NCI-H1436 (cell line): ENCODE data around the gene METTL8.
"Not testable (repeated sequence)": the region's sequence is repeated elsewhere in the genome, so short reads cannot be mapped to it uniquely, and the experiment has no call there.

Experiments used
- DNase-seq: peaks from one replicate; lab custom pipeline; 2025; lab: John Stamatoyannopoulos, UW

METTL8 gene

DNA sequence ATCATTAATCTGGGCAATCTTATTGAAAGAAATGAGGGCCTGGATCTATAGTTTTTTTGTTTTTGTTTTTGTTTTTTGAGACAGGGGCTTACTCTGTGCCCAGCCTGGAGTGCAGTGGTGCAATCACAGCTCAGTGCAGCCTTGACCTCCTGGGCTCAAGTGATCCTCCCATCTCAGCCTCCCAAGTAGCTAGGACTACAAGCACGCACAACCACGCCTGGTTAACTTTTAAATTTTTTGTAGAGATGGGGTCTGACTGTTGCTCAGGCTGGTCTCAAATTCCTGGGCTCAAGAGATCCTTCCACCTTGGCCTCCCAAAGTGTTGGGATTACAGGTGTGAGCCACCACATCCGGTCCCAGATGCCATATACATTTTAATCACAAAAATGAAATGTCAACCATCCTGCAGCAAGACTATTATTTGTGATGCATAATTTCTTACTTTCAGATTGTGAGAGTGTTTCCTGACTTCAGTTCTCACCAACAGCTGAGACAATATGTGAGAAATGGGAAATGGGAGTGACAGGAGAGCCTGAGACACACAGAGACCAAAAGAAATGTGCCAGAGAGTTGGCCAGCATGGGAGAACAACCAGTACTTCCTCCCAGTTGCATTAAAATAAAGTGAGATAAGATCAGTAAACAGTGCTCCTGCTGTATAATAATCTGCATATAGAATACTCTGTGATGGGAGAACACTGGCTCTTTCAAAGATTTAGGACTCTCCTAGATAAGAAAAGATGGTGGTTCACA lies 87.6 kb downstream of the METTL8 start:
- DNase-seq = no peak

DNA sequence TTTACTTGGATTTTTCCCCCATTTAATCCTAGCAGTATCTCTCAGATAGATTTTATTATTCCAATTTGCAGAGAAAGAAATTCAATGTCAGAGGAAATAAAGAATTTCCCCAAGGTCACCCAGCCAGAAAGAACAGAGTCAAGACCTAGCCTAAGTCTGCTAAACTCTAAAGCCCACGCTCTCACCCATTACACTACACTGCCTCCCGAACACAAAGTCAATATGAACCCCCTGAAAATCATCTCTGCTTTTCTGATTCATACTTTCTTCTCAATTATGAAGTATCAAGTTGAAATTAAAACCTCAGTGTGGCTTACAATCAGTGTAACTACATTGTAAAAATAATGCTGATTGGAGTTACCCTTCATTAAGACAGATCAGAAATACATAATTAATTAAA lies 89.6 kb downstream of the METTL8 start:
- DNase-seq = no peak

DNA sequence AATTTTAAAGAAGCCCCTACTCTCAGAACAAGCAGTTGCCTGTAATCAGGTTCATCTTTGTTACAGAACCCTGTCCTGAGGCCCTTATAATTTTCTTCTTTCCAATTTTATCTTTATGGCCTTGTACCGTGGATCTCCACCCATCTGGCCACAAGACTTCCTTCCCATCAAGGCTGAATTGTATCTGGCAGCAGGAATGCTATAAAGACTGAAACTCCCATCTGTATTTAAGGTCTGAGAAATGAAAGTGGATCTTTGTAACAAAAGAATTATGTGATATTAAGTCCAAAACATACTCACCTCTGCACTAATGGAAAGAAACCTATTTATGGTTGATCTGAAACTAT lies 91.8 kb downstream of the METTL8 start:
- DNase-seq = no peak

DNA sequence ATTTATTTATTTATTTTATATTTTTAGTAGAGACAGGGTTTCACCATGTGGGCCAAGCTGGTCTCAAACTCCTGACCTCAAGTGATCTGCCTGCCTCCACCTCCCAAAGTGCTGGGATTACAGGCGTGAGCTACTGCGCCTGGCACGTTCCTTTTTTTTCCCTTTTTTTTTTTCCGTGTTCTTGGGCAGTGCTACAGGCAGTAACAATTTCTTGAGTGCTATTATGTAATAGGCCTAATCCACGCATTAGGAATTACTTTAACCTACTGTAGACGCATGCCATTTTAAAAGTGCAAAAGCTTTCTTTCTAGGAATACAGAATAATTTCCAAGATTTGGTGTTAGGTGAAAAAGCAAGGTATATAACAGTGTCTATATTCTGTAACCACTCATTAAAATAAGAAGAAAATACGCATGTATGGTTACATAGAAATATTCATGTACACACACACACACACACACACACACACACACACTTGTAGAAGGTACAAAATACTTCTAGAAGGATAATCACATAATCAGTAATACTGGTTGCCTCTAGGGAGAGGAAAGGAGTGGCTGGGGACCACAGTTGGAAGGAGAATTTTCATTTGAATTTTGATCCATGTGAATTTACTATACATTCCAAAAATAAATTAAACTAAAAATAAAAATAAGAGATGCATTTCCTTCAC lies 92.3 kb downstream of the METTL8 start:
- DNase-seq = no peak

DNA sequence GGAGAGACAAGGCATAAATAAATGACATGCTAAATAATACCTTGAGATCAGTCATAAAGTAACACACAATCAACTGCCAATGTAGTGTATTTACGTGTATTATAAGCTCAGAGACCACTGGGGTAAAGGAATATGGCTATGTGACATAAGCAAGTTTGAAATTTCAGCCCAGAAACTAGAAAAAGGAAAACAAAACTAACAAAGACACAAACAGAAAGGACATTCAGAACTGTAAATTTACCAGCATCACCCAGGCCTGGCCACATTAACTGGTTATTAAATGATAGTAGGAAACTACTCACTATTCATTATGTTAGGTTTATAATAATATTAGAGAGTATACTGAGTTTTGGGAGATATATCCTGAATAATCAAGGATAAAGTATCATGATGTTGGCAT lies 98.8 kb downstream of the METTL8 start:
- no peak for DNase-seq

DNA sequence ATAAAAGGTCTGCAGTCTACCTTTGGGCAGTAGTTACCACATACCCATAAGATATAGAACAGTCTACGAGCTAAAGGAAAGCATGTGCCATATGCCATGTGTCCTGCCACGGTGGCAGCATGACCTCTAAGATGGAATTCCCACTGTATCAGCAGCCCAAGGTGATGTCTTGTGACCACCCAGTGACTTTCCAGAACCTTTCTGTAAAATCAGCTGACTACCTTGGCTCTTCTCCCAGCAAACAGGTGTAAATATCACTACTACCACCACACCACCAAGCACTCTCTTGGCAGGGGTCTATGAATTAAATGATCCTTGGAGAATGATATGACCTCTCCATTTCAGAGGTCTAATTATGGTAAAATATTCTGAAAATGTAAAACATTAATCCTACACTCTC lies 99.6 kb downstream of the METTL8 start:
- no peak for DNase-seq

DNA sequence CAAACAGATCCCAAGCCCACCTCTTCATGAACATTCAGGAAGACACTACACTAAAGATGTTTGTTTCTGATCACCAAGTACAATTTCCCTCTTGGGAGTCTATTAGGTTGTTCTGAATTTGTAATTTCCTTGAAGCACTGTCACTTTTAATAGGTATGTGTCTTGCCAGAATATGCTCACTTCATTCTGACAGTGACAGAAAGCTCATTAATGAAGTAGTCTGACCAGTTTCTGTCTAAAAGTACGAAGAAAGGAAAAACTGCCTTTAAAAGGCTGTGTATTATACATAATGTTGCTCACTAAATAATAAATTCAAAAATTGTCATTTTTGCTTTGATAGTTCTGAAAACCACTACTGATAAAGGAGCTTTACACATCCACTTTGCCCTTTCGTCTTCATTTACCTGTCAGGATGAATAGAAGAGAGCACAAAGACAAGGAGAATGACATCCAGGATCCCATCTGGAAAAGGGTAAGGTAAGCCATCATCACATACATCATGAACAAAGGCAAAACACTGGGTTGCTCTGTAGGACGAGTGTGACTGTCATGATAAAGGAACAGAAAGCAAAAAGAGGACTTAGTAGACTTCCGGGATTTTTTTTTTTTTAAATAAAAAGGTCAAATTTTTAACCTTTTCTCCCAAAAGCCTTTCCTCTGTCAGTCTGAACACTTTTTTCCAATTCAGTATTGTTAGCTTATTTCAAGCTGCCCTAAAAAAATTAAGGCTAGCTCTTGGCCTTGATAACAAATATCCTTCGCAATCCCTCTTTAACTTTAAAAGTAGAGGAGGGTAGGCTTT lies 103.4 kb downstream of the METTL8 start:
- DNase-seq = no peak

DNA sequence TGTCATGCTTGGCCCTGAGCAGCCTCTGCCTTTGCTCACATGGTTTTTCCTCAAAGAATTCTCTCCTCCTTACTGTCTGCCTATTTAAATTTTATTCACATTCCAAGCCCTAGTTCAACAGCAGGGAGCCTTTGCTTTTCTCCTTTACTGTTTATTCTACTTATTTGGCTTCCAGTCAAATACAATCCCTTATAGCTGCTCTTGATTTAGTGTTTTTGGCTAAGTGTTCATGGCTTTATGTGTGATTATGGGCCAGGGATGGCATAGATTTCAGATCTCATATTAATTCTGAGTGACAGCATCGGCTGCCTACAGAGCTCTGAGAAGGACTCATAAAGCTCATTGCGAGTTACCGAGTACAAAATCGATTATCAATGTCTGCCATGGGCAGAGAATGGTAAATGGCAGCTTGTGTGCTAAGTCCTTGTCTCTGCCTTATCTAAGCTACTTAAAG lies 106.7 kb downstream of the METTL8 start:
- no peak for DNase-seq

DNA sequence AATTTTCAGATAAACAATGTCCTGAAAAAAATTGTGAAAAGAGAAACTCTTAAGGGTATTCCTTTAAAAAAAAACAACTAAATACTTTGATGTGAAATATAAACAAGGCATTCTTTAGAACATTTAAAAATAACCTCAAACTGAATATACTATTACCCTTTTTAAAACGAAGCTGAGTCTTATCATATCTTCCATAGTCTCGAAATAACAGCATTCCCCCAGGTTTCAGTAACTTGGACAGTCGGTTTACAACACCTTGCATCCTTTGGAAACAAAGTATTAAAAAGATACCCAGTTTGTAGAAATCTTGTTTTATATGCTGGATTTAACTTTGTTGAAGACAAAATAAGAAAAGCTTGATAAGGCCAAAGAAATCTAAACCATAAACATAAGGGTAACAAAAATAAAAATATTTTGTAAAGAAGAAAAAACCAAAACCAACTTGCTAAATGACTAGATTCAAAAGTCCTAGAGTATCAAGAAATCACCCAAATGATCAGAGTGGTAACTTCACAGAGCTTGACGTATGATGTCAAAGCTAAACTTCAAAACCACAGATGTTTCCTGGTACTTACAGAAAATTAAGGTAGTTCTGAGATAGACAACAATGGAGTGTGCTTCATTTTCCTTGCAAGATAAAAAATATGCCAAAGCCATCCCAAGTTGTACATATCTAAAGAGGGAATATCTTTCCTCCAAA lies 107.8 kb downstream of the METTL8 start:
- no peak for DNase-seq

DNA sequence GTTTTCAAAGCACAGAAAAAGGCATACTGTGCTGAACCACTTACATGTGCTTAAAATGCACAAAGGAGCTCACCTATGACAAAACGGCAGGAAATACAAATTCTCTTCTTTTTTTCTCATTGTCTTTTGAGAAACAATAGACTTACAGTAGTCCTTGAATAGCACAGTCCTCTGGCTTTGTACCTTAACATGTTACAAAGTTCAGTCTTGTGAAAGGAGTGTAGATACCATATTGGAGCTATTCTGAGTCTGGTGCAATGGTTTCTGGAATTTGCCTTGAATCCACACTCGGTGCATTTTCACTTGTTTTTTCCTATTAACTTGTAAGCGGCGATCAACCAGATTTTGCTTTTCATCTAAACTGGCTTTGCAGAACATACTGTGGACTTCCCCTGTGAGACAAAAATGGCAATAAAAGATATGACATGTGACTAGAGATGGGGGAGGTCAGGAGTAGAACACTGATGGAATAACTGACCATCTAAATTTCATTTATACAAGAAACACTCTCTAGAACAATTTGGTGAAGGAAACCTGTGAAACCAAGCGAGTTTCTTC lies 109.7 kb downstream of the METTL8 start:
- DNase-seq = no peak

DNA sequence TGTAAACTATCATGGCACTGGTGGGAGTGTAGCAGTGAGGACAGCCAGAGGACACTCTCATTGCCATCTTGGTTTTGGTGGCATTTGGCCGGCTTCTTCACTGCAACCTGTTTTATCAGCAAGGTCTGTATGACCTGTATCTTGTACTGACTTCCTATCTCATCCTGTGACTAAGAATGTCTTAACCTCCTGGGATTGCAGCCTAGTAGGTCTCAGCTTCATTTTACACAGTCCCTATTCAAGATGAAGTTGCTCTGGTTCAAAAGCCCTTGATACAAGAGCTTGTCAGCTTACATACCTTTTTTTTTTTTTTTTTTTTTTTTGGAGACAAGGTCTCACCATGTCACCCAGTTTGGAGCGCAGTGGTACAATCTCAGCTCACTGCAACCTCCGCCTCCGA lies 110.9 kb downstream of the METTL8 start:
- DNase-seq = no peak

DNA sequence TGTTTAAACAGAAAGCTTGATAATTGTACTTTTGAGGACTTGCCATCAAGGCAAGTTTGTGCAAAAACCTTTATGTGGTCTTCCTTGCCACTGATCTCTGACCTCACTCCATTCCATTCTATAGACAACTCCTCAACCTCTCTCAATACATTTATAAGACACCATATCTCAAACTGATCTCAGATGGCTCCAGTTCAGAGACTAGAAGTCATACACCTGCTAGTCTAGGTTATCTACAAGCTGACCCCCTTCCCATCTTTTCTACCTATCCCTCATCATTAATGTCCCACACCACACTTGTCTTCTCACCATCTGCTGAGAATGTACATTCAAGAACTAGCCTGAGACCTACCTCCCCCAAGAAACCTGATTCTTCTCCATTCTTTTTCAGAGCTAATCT lies 113.1 kb downstream of the METTL8 start:
- no peak for DNase-seq

DNA sequence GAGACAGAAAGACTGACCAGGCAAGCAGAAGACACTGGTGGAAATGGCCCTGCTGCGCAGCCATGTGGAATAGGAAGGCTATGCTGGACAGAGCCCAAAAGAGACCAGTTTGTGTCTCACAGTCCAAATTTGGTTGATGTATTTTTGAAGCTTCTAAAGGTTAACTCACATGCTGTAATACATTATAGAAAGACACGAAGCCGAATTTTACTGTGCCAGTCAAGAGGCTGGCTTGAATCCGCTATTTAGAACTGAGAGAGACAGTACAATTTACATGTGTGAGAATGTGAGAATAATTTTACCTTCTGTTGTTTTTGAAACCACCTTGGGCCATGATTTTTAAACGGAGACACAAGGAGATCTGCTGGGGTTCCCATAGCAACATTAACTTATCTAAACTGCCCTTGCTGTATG lies 113.6 kb downstream of the METTL8 start:
- DNase-seq = no peak

DNA sequence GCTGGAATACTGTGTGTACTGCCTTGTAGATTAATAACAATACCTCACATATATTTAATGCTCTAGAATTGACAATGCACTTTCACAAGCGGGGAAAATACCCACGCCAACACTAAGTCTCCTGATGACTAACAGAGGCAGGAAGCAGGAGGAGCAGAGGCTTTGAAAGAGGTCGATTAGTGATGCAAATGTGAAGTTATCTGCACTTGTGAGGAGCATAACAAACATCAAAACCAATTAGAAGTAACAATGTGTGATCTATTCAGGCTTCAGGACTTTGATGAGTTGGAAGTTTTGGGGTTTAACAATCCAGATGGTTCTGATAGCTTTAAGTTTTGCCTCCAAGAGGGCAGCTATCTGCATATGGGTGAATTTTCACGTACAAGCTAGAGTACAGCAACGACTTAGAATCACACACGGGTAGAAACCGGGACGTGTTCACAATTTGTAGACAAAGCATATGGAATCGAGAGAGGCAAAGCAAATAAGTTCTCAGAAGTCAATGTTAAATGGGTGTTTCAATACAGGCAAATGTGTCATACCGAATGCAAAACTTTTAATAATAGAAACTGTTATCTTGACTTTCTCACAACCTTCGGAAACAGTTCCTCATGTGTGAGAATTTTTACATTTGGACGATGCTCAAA lies 114.5 kb downstream of the METTL8 start:
- no peak for DNase-seq

DNA sequence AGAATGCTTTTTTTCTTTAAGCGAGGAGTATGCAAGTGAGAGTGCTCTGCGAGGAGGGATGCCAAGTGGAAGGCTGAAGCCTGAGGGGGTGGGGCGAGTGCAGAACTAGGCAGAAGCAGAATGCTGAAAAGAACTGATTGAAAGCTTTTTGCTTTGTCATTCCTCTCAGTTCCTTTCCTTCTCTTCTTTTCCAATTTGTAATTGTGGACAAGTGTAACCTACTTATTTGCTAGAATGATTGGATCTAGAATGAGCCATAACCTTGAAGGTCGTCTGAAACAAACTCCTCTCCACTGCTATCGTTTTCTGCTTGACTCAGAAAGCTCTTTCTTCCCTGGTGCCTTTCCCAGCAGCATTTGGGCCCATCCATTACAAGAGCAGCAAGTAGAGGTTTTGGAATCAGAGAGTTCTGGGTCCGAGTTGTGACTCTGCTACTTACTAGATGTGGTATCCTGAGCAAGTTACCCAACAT lies 115.3 kb downstream of the METTL8 start:
- no peak for DNase-seq

DNA sequence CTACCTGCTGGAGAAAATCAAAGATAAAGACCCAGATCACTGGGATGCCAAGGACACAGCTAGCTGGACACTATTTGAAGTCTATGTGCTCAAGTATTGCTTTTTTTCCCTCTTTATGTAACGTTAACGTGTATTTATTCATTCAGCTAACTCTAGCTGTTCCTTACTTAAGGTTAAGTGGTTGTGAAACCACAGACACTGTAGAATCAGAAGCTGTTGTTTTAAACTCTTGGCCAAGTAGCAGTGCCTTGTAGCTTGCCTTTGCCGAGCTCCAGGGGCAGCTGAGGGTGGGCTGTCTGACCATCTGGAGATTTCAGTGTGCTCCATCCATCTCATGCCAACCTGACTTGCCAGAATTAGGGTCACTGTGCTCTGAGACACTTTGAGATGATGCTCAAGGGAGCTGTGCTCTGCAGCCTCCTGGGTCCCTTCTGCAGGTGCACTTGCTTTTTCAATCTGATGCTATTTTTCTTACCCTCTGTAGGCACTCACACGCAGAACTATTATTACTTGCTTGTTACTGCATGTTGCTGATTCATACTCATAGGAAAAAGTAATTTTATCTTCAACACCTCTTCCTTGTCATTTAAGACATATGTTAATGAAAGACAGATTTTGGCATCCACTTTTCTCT lies 116.2 kb downstream of the METTL8 start:
- DNase-seq = no peak

DNA sequence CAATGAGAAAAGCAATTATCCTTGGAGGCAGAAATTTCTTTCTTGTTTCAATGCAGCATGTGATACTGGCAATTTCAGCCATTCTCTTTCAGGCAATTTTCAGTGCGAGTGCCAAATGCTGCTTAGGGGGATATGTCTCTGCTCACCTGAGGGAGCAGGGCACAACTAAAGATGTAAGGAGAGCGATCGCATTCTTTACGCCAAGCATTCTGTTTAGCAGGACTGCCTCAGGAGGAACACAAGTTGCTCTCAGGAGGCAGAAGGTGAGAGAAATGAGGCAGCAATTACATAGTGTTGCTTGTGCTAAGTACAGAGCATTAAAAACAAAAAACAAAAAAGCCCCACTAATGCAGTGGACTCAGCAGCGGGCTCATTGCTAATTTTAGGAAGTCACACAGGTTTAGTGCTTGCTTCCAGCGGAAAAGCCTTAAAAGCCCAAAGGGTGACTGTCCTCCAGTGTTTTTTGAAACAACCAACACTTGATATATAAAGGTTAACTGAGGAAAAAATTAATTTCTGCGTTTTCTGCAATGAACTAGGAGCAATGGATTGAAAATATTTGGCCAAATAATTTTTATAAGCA lies 116.9 kb downstream of the METTL8 start:
- no peak for DNase-seq

DNA sequence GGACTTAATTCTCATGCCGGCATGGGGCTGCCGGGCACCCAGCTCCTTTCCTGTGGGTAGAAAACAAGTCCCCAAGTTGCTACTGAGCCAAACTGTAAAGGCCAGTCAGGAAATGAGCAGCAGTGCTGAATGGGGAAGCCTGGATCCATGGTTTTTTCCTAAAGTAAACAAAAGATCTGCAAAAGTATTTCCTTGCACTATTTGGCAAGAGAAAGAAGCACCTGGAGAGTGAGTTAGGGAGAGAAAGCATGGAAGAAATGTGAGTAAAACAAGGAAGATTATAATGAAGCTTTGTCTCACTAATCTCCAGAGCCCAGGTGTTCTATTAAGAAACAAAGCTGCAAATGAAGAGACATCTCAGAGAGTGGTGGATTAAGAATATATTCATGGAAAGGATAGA lies 117.6 kb downstream of the METTL8 start:
- no peak for DNase-seq

DNA sequence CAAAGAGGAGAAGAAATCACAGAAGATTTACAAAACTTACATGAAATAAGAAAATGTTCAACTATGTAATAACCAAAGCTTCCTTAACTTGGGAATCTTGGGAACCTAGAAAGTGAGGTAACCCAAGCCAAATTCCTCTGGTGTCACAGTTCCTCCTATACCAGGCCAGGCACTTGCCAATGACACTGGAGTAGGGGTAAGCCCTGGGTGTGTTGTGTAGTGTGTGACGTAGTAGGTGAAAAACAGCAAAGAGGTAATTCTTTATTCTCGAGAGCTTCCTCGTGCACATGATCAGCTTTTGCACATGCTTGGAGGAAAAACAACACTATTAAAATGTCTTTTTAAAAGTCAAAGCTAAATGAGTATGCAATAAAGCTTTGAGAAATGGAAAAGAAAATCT lies 118.0 kb downstream of the METTL8 start:
- no peak for DNase-seq

DNA sequence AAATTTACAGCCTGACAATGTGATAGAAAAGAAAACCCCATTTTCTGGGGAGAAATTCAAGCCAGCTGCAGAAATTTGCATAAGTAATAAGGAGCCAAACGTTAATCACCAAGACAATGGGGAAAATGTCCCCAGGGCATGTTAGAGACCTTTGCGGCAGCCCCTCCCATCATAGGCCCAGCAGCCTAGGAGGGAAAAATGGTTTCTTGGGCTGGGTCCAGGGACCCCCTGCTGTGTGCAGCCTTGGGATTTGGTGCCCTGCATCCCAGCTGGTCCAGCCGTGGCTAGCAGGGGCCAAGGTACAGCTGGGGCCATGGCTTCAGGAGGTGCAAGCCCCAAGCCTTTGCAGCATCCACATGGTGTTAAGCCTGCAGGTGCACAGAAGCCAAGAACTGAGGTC lies 121.6 kb downstream of the METTL8 start:
- DNase-seq = not testable (repeated sequence)

DNA sequence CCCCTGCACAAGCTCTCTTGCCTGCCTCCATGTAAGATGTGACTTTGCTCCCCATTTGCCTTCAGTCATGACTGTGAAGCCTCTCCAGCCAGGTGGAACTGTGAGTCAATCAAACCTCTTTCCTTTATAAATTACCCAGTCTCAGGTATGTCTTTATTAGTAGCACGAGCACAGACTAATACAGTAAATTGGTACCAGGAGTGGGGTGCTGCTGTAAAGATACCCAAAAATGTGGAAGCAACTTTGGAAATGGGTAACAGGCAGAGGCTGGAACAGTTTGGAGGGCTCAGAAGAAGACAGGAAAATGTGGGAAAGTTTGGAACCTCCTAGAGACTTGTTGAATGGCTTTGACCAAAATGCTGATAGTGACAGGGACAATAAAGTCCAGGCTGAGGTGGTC lies 122.2 kb downstream of the METTL8 start:
- DNase-seq = not testable (repeated sequence)
